GM12878 (cell line): Measurements from ENCODE around the gene CALN1.

Source experiments
- SMC3 ChIP-seq: IDR thresholded peaks from 2 replicates; pipeline ENCODE4 v1.6.1; 2011; ENCODE audit warnings: low read length, improper control_type of control experiment, borderline replicate concordance
- SUZ12 ChIP-seq: fragments of 200-600 bp; sonication (generic); IDR thresholded peaks from one replicate; pipeline ENCODE4 v1.6.1; 2018; ENCODE audit warnings: antibody characterized with exemption, mild to moderate bottlenecking; ENCODE audit not compliant: unreplicated experiment
- TAF1 ChIP-seq: IDR thresholded peaks from 2 replicates; pipeline ENCODE4 v1.6.1; 2011; ENCODE audit warnings: mild to moderate bottlenecking, low read depth, low read length, borderline replicate concordance
- TF ChIP-seq, protein P1 (sequence below): IDR thresholded peaks from 2 replicates; pipeline ENCODE4 v1.6.1; 2012; ENCODE audit warnings: low read length, inconsistent platforms
- TF ChIP-seq, protein P2 (sequence below), 3 experiments: IDR thresholded peaks in 2 of 3; conservative IDR thresholded peaks in 1 of 3; 2 replicates each; pipeline ENCODE4 v1.5.1; 2011; ENCODE audit warnings: low read depth in 3 of 3, low read length in 3 of 3, mild to moderate bottlenecking in 3 of 3, control low read depth in 2 of 3, moderate library complexity in 2 of 3, inconsistent platforms in 1 of 3, mixed read lengths in 1 of 3; ENCODE audit not compliant: control insufficient read depth in 2 of 3, insufficient read depth in 1 of 3; ENCODE audit errors: extremely low read depth in 1 of 3

DNA sequence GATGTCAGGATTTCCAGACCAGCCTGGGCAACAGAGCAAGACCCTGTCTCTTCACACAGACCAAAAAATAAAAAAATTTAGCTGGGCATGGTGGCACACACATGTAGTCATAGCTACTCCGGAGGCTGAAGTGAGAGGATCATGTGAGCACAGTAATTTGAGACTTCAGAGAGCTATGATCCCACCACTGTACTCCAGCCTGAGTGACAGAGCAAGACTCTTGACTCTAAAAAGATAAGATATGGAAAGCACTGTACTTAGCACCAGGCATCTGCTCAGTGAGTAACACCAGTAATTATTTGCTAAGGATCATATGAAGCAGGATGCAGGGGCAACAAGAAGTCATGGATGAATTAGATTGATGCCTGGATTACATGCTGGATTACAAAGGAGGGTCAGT lies 128.8 kb downstream of the CALN1 start:
- TF ChIP-seq, protein P1, sequence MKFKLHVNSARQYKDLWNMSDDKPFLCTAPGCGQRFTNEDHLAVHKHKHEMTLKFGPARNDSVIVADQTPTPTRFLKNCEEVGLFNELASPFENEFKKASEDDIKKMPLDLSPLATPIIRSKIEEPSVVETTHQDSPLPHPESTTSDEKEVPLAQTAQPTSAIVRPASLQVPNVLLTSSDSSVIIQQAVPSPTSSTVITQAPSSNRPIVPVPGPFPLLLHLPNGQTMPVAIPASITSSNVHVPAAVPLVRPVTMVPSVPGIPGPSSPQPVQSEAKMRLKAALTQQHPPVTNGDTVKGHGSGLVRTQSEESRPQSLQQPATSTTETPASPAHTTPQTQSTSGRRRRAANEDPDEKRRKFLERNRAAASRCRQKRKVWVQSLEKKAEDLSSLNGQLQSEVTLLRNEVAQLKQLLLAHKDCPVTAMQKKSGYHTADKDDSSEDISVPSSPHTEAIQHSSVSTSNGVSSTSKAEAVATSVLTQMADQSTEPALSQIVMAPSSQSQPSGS = no peak
- no peak for TF ChIP-seq SUZ12
- no peak for TF ChIP-seq SMC3
- no peak for TF ChIP-seq TAF1
- TF ChIP-seq, protein P2, sequence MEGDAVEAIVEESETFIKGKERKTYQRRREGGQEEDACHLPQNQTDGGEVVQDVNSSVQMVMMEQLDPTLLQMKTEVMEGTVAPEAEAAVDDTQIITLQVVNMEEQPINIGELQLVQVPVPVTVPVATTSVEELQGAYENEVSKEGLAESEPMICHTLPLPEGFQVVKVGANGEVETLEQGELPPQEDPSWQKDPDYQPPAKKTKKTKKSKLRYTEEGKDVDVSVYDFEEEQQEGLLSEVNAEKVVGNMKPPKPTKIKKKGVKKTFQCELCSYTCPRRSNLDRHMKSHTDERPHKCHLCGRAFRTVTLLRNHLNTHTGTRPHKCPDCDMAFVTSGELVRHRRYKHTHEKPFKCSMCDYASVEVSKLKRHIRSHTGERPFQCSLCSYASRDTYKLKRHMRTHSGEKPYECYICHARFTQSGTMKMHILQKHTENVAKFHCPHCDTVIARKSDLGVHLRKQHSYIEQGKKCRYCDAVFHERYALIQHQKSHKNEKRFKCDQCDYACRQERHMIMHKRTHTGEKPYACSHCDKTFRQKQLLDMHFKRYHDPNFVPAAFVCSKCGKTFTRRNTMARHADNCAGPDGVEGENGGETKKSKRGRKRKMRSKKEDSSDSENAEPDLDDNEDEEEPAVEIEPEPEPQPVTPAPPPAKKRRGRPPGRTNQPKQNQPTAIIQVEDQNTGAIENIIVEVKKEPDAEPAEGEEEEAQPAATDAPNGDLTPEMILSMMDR (IDR thresholded peaks at IDR 0.05 in 2 of 3, conservative IDR thresholded peaks at IDR 0.05 in 1 of 3; ENCODE audit: control insufficient read depth in 2 of 3, extremely low read depth in 1 of 3, insufficient read depth in 1 of 3, low read depth in 3 of 3, low read length in 3 of 3) = no peak
